ENCODE measurements around the gene TSPAN17.
"Not testable (repeated sequence)": the region's sequence is repeated elsewhere in the genome, so short reads cannot be mapped to it uniquely, and the experiment has no call there.

The TSPAN17 gene, protein sequence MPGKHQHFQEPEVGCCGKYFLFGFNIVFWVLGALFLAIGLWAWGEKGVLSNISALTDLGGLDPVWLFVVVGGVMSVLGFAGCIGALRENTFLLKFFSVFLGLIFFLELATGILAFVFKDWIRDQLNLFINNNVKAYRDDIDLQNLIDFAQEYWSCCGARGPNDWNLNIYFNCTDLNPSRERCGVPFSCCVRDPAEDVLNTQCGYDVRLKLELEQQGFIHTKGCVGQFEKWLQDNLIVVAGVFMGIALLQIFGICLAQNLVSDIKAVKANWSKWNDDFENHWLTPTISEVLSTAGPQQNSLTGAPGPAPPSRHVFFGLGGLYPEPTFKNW

DNA sequence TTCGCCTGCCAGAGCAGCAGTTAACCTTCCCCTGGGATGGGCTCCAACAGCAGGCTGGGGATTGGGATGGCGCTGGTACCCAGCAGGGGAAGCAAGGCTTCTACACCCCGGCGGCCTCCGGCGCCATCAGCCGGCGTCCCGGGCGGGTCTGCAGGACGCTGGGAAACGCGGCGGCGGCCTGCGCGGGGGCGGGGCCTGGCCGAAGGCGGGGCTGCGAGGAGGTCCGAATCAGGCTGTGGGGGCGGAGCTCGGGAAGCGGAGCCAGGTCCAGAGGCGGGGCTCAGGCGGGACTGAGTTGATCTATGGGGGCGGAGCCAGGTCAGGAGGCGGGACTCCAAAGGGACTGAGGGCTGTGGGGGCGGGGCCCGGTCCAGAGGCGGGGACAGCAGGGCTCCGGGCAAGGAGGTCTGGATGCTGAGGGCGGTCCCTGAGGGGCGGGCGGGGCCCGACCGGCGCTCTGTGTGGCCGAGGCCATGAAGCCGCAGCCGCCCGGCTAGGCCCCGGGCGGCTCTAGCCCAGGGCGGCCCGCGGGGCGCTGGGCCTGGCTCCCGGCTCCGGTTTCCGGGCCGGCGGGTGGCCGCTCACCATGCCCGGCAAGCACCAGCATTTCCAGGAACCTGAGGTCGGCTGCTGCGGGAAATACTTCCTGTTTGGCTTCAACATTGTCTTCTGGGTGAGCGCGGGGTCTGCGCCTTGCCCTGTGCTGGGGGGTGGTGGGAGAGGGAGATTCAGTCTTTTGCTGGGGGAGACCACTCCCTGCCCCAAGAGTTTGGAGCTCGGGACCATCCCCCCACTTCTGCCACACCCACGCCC, at the start of gene TSPAN17:
Gene TSPAN17 (plus strand): TSS at position 455 of the 813 bp plus-strand sequence. CDS start 132 bp downstream, at position 587.
- H3K4me3 ChIP-seq (ENCODE audit: low read depth, low read length) = peak within 1 kb of the TSS; percentile 84
- TF ChIP-seq, protein P1, sequence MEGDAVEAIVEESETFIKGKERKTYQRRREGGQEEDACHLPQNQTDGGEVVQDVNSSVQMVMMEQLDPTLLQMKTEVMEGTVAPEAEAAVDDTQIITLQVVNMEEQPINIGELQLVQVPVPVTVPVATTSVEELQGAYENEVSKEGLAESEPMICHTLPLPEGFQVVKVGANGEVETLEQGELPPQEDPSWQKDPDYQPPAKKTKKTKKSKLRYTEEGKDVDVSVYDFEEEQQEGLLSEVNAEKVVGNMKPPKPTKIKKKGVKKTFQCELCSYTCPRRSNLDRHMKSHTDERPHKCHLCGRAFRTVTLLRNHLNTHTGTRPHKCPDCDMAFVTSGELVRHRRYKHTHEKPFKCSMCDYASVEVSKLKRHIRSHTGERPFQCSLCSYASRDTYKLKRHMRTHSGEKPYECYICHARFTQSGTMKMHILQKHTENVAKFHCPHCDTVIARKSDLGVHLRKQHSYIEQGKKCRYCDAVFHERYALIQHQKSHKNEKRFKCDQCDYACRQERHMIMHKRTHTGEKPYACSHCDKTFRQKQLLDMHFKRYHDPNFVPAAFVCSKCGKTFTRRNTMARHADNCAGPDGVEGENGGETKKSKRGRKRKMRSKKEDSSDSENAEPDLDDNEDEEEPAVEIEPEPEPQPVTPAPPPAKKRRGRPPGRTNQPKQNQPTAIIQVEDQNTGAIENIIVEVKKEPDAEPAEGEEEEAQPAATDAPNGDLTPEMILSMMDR (IDR thresholded peaks at IDR 0.05; ENCODE audit: low read depth, low read length) = 0 out of 2 replicates have a peak, but pooled peaks have one; percentile 16

DNA sequence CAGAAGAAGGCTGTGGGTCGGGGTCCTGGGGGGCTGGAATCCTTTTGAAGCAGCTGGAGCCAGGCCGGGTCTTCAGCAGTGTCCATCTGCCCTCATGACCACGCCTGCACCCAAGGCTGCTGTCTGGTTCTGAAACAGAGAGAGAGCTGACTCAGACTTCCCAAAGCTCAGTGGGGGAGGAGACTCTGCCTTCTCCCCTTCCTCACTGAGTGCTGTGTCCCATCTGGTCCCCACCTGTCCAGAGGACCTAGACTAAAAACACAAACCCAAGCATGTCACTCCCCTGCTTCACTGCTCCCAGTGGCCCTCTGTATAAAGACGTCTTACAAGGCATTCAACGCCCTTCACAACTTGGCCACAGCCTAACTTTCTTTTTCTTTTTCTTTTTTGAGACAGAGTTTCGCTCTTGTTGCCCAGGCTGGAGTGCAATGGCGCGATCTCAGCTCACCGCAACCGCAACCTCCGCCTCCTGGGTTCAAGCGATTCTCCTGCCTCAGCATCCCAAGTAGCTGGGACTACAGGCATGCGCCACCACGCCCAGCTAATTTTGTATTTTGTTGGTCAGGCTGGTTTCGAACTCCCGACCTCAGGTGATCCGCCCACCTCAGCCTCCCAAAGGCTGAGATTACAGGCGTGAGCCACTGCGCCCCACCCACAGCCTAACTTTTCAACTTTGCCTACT, 47.4 kb upstream of the TSPAN17 start:
- H3K4me3 ChIP-seq (ENCODE audit: low read depth, low read length) = not testable (repeated sequence)

DNA sequence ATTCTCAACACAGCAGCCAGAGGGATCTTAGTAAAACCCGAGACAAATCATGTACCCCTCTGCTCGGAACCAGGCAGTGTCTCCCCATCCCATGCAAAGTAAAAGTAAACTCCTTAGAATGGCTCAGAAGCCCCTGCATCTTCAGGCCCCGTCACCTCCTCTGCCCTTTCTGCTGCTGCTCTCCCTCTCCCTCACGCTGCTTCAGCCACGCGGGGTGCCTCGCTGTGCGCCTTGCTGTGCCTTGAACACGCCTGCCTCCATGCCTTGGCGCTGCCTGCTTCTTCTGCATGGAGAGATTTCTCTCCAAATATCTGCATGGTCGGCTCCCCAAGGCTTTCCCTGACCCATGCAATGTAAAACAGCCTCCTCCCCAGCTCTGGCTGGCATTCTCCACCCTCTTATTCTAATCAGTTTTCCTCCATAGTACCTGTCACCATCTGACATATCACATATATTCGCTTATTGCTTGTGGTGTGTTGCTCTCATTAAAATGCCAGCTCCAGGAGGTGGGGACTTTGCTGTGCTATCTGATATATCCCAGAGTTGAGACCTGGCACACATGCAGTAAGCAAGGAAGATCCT, 45.3 kb upstream of the TSPAN17 start:
- H3K4me3 ChIP-seq (ENCODE audit: low read depth, low read length) = no peak overlapping the region
- TF ChIP-seq, protein P1 (IDR thresholded peaks at IDR 0.05; ENCODE audit: low read depth, low read length) = no peak

DNA sequence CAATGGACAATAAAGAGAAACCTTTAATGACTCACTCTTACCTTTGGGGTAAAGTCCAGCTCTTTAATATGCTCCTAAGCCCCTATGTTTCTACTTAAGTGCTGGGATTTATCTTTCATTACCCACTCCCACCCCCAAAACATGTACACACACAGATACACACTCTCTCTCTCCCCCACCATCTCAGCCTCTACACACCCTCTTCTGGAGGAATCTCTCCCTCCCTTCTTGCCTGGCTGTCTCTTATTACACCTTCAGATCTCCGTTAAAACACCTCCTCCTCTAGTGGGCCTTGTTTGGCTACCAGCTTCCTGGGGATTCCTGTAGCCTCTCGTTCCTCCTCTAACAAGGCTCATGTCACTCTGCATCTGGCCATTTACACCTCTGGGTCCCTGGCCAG, 44.2 kb upstream of the TSPAN17 start:
- no peak overlapping the region for H3K4me3 ChIP-seq (ENCODE audit: low read depth, low read length)
- TF ChIP-seq, protein P1 (IDR thresholded peaks at IDR 0.05; ENCODE audit: low read depth, low read length) = no peak

DNA sequence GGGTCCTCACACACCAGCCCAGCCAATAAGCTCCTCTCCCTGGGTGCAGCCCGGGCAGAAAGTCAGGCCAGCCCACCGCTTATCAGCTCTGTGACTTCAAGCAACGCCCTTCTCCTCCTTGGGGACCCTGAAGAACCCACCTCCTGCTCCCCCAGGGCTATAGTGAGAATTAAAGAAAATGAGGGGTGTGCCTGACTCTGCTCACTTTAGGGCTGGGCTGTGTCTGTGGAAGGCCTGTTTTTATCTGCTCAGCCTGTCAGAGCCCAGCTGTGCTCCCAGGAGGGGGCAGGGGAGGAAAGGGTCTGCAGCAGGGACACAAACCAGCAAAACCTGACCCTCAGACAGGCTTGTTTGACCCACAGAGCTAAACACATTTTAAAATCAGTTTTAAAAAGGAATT, 41.3 kb upstream of the TSPAN17 start:
- no peak overlapping the region for H3K4me3 ChIP-seq (ENCODE audit: low read depth, low read length)
- TF ChIP-seq, protein P1 (IDR thresholded peaks at IDR 0.05; ENCODE audit: low read depth, low read length) = no peak

DNA sequence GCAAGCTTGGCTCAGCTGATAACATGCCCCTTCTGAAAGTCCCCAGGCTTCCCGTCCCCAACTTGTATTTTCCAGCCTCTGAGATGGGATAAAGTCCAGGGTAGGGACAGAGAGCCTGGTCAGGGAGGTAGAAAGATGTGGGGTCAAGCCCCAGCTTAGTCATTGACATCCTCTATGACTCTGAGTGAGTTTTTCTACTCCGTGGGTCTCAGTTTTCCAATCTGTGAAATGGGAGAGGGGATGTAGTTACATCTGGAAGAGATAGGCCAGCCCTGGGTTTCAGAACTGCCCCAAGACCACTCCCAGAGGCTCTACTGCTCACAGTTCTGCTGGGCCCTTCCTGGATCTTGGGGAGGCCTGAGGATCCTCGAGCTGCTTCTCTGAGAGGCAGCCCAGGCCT, 40.4 kb upstream of the TSPAN17 start:
- TF ChIP-seq, protein P1 (IDR thresholded peaks at IDR 0.05; ENCODE audit: low read depth, low read length) = no peak
- no peak overlapping the region for H3K4me3 ChIP-seq (ENCODE audit: low read depth, low read length)

DNA sequence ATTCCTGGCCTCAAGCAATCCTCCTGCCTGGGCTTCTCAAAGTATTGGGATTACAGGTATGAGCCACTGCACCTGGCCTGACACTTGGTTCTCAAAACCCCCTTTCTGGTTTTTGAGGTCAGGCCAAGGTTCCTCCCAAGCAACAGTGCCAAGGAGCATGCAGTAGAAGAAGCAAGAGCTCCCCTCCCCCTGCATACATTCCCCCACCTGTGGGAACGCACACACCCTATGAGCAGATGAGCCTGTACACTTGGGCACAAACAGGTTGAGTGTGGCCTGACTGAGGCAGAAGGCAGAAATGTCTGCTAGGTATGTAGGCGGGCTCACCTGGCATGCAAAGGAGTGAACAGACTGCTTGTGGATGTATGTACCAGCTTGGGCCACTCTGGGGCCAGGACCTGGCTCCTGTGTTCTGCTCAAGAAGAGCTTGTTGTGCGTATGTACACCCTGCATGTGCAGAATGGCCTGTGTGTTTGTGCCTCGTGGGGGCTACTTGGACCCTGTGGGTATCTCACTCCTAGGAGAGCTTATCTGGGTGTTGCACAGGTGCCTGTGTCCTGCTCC, 39.1 kb upstream of the TSPAN17 start:
- TF ChIP-seq, protein P1 (IDR thresholded peaks at IDR 0.05; ENCODE audit: low read depth, low read length) = no peak
- no peak overlapping the region for H3K4me3 ChIP-seq (ENCODE audit: low read depth, low read length)
